NCI-H128 (cell line): Measurements from ENCODE around the gene MAJIN.
"Not testable (repeated sequence)": the region's sequence is repeated elsewhere in the genome, so short reads cannot be mapped to it uniquely, and the experiment has no call there.

ENCODE experiments used
- DNase-seq: peaks from one replicate; lab custom pipeline; 2025; ENCODE audit not compliant: unreplicated experiment; lab: John Stamatoyannopoulos, UW

Gene MAJIN

DNA sequence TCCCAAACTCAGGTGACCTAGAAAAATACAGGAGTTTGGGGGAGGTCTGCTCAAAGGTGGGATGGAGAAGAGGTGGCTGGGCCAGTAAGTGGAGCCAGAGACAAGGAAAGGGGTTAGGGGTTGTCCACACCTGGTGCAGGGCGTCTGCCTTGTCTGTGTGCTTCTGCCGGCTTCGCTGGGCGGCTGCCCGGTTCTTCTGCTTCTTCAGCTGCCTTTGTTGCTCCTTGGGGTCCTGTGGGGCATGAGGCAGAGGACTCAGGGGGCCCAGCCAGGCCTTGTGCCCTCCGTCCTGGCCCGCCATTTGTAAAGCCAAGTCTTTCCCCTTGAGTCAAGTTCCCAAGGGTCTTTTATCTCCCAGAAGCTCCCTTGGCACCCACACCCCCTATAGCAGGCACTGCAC is 22.4 kb upstream of the MAJIN start:
- no peak for DNase-seq

DNA sequence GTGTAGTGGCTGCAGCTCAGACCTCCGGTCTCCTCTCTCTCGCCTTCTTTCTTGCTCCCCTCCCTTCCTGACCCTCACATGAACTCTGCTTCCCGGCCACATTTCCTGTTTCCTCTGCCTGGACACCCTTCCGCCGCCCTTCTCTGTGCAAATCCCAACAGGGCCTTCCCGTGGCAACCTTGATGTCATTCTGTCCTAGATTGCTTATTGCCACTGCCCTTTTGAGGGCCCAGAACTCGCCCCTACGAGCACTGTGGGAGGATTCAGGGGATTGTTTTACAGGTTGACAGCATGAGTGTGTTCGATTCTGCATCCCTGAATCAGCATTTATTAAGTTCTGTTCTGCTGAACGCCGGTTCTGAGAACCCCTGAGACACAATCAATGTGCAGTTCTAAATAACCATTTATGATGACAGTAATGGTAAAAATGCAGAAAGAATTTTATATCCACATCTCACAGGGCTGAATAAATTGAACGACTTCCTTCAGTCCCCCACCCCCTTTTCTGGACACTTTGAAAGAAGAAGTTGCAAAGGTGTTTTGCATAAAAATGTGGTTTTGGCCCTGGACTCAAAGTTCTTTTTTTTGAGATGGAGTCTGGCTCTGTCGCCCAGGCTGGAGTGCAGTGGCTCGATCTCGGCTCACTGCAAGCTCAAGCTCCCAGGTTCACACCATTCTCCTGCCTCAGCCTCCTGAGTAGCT is 18.5 kb upstream of the MAJIN start:
- no peak for DNase-seq

DNA sequence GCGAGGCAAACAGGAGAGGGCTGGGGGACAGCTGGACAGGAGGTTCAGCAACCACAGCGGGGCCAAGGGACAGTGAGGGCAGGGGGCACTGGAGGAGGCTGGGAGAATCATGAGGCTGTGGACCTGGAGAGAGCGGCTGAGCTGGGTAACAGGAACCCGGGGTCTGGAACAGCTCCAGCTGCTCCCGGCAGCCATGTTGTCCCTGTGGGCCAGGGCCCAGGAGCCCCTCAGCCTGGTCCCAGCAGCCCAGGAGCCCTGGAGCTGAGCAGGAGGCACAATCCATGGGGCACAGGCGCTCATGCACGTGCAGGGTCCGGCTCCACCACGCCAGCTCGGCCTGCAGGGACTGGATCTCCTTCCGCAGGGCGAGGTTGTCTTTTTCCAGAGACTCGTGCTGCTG is 17.5 kb upstream of the MAJIN start:
- DNase-seq: no peak

DNA sequence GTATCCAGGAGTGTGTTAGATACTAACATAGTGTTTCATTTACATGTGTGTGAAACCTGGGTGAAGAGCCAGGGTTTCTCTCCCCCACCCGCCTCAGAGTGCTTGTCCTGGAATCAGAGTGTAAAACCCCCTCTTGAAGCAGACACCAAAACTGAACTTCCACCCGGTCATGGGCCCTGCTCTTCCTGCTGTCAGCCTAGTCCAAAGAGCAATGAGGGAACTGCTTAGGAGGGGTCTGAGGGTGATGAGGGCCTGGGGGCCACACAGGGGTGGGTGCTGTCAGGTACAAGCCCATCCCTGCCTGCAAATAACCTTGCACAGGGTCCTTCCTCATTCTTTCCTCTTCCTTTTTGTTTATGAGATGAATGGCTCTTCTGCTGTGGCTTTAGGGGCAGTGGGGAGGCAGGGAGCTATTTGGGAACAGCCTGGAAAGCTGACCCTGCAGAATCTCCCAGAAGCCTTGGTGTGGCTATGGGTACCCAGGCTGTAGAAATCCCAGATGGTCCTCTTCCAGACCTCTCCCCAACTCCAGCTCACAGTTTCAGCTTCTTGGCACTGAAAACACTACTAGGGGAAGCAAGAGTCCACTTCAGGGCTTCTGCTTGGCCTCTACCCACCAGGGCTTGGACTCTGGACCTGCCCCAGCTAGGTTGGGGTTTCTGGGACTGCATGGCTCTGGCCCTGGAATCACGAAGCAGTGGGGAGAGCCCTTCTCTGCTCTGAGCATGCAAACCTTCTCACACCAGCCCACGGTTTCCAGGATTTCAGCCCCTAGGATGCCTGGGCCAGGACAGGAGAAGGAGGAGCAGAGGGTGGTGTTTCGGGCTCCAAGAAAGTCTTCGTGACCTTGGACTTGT is 16.3 kb upstream of the MAJIN start:
- no peak for DNase-seq

DNA sequence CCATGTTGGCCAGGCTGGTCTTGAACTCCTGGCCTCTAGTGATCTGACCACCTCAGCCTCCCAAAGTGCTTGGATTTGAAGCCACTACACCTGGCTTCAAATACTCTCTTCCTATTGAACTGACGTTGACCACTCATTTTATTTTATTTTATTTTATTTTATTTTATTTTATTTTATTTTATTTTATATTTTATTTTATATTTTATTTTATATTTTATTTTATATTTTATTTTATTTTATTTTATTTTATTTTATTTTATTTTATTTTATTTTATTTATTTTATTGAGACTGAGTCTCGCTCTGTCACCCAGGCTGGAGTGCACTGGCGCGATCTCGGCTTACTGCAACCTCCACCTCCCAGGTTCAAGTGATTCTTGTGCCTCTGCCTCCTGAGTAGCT is 11.4 kb upstream of the MAJIN start:
- not testable (repeated sequence) for DNase-seq

DNA sequence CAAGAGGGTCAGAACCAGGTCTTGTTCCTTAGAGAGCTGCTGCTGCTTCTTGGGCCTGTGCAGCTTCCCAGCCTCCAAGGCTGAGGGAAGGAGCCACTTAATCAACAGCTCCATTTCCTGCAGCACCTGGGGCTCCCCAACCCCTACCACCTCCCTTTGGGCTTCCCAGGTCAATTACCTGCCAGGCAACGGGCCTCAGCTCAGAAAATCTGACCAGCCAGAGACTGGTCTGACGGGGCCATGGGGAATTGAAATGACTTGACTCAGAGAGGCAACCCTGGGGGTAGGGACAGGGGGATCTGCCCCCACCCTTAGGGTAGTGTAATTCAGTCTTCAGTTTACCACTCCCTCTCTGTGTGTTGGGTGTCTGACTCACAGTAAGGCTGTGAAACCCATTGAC is 4.7 kb upstream of the MAJIN start:
- DNase-seq: no peak

DNA sequence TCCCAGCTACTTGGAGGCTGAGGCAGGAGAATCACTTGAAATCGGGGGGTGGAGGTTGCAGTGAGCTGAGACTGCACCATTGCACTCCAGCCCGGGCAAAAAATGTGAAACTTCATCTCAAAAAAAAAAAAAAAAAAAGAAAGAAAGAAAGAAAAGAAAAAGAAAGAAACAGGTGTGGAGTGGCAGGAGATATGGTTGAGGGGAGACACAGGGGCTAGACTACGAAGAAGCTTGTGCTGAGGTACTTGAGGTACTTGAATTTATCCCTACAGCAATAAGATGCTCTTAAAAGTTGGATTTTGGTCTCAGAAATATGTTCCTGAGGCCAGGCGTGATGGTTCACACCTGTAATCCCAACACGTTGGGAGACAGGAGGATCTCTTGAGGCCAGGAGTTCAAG is 2.2 kb upstream of the MAJIN start:
- no peak for DNase-seq

DNA sequence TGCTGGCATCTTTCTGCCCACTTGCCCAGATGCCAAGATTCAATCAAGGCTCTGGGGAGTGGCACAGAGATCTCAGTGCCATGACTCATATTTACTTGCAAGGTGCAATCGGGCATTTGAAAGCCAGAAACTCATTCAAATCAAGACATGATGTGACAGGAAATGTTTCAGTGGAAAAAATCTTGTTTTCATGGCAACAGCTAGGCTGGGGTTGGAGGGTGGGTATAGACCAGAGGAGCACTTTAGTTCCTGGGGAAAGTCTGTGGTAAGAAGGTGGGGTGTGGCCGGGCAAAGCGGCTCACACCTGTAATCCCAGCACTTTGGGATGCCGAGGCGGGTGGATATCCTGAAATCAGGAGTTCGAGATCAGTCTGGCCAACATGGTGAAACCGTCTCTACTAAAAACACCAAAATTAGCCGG is 1.2 kb downstream of the MAJIN start:
- DNase-seq: no peak

DNA sequence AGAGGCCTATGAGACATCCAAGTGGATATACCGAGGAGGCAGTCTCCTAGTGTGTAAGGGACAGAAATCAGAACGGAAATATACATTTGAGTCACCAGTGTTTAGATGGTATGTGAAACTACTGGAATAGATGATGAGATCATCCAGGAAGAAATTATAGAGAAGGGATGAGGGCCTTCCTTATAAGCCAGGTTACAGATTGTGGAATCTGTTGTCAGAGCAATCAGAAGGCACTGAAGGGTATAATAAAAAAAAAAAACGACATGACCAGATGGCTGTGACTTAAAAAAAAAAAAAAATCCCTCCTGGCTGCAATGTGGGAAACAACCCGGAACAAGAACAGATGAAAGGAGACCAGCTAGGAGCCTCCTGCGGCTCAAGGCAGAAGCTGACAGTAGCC is 2.7 kb downstream of the MAJIN start:
- DNase-seq: no peak

DNA sequence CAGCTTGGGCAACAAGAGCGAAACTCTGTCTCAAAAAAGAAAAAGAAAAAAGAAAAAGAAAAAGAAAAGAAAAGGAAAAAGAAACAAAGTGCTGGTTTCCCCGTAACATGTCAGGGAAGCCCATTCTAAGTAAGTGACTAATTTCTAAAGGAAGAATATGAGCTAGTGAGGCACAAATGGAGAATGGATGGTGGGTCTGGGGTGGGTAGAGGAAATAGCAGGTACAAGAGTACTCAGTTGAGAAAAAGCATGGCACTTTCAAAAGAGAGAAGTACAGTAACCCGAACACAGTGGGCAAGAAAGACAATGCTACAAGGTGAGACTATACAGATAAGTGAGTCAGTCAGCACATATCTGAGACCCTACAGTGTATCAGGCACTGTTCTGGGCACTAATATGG is 4.5 kb downstream of the MAJIN start:
- DNase-seq: no peak

DNA sequence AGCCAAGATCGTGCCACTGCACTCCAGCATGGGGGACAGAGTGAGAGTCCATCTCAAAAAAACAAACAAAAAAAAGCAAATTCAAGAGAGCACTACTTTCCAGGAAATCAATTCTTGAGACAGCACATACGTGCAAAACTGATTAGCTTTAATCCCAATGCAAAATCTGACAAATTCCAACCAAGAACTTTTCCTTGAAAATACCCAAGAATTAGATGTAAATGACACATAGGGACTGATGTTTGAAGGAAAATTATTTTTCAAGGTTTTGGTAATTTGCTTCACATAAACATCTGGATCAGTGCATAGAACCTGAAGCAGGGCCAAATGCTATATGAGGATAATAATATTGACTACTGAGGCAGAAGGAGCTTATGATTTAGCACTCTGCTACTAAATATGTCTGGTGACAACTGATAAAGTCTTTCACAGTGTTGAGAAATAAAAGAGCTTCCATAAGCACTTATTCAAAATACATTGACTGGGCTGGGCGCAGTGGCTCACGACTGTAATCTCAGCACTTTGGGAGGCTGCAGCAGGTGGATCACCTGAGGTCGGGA is 8.8 kb downstream of the MAJIN start:
- no peak for DNase-seq

DNA sequence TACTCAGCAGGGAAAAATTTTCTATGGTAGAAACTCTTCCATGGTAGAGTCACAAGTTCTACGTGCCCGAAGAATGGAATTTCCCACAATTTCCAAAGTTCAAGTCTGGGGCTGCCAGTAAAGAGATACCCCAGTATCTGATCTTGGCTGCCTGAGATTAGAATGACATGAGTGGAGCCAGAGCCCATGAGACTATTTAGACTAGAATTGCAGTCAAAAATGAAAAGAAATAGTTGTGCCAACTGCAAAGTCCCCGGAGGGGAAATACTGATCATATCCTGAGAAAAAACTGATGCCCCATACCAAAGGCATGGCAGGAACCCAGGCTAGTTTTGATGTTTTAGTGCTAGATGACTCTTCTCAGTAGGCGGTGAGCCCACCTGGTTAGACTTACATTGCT is 11.2 kb downstream of the MAJIN start:
- DNase-seq: no peak

DNA sequence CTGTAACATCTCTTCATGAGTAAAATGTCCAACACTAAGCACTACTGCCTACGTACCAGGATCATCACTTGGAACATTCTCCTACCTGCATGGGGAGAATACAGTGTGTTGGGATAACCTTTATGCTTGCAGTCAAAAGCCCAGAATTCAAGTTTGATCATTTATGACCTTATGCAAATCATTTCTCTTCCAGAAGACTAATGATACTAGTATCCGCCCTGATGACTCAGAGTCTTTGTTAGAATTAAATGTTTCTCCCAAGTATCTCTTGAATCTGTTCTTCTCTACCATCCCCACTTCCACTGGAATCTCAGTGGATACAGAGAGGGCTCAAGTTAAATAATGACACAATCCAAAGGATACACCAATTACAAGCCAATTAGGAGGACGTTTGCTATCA is 12.4 kb downstream of the MAJIN start:
- no peak for DNase-seq

DNA sequence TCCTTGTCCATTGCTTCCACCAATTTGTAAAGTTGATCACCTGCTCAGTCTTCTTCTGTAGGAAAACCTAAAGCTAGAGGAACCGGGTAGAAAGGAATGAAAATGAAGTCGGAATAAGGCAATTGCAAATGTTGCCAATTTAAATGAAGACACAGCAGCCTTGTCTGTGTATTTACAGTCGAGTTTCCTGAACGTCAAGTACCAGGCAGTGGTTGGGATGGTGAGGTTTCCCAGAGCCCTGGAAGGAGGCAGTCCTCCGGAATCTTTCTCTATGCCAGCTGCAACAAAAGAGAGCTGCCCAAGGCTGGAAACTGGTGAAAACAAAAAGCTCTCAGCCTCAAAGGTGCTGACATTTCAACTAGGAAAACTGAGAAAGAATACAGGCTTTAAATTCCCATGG is 17.7 kb downstream of the MAJIN start:
- no peak for DNase-seq

DNA sequence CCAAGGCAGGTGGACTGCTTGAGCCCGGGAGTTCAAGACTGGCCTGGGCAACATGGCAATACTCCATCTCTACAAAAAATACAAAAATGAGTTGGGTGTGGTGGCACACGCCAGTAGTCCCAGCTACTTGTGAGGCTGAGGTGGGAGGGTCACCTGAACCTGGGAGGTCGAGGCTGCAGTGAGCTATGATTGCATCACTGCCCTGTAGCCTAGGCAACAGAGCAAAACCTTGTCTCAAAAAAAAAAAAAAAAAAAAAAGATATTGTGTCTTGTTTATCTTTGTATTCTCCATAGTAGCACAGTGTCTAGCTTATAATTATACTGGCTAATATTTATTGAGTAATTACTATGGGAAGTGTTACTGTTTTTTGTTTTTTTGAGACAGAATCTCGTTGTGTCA is 20.4 kb downstream of the MAJIN start:
- DNase-seq: no peak

DNA sequence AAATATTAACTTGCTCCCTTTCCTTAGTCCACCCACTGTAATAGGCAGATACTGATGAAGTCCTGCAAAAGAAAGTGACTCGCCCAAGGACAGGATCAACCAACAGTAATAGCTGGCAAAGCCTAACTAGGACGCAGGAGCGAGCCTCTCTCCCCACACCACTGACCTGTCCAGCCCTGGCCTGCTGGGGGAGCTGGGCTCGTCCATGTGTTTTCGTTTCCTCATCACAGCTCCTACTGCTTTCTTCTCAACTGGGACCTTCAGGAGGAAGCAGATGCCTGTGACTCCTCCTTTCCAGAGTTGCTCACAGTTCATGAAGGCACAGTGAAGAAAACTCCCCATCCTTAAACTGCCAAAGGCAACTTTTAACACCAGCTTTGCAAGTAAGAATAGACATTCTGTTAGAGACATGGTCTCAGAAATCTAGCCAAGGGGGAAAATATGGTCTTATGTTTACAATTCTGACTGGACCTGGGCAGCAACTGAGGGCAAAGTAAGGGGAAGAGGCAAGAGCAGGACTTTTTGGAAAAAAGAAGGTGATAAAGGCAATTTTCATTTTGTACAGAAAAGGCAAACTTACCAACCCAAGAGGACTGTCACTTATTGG is 24.6 kb downstream of the MAJIN start:
- DNase-seq: no peak

DNA sequence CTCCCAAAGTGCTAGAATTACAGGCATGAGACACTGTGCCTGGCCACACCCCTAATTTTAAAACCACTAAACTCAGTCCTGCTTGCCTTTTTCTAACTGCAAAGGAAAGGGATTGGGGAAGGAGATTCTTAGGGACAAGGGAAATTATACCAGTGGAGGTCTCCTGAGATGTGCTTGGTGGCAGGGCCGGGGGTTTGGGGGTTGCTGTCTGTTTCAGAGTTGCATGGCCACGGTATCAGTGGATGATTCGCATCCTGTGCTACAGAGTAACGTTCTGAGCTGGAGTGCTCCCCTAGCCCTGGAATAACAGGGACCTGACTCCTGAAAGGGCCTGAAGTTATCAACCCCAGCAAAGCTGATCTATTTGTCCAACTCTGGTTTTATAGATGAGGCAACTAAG is 35.4 kb downstream of the MAJIN start:
- no peak for DNase-seq

DNA sequence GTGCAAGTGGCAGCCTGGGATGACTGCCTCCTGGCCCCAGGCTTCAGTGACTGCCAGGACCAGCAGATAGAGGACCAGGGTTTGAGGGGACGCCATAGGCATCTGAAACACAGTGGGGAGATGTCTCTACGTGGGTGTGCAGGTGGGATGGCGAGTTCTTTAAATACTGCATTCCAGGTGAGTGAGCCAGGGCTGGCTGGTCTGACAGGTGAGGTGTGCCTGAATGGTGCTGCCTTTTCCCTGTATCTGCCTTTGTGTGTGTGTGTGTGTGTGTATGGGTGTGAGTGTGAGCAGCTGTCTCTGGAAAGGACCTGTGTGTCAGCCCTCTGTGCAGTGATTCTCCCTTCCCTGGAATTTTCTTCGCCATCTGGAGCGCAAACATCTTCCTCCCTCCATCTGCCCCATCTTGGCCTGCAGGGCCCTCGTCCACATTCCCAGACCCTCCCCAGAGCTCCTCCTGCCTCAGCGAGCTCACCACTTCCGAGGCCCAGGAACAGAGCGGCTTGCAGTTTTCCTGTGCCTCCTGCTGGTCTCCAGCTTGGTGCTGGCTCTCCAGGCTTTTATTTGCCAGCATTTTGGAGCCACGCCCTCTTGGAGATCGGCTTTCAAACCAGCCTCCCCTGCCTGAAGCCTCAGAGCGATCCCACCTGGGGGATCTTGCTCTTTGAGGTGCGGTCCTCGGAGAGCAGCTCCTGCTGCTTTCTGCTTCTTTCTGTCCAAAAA is 36.4 kb downstream of the MAJIN start, which contains the start of gene GPHA2:
GPHA2 (minus strand) TSS at position 535 of the 723 bp plus-strand sequence; CDS start at position 102, 433 bp downstream.
- peak; percentile 55 for DNase-seq

DNA sequence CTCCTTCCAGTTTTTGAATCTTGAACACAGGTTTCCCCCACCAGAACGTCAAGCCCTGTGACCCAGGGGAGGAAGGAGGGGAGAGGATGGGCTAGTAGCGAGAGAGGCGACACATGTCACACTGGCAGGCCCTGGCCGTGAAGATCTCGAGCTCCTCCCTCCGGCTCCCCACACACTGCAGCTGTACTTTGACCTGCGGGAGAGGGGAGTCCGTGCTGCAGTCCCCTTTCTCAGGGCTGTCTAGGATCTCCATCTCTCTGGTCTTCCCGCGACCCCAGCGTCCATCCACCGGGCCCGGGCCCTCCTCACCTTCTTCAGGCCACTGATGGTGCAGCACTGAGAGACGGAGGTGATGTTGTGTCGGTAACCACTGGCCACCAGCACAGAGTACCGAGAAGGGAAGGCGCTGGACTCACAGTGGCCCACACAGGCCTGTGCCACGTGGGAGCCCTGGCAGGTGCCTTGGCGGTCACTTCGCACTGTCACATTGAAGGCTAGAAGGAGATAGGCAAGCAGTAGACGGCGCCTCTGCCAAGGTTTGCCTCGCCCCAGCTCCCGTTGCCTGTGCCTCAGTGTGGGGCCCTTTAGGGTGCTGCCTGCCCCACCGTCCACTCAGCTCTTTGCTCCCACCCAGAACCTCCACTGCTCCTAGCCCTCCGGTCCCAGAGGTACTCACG is 37.1 kb downstream of the MAJIN start:
- DNase-seq: no peak

DNA sequence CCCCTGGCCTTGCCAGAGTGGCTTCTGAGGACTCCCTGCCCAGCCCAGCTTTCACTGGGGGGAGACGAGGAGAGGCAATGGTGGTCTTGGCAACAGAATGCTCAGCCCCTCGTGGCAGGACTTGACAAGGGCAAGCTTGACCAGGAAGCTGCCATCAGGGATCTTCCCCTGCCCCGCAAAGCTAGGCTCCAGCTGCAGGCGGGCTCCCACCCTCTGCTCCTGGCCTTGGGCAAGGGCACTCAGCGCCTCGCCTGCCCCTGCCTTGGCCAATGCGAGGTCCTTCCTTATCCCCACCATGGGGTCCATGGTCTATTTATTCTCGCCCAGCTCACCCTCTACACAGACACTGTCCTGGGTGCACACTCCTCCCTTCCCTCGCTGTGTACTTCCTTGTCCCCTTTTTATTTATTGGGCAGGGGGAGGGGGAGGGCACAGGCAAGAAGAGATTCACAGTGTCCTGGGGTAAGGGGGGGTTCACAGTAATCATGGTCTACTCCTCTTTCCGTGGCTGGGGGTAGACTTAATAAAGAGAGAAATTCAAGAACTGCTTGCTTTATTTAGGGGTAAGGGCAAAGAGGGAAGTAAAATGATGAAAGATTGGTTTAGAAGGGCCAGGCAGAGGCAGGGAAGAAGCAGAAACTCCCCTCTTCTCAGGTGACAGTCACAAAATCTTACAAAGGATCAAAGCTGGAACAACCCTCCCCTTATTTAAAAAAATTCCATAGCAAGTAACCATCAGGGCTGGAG is 37.8 kb downstream of the MAJIN start:
- DNase-seq: no peak
